GM19099 (cell line): ENCODE data around the gene C11orf65.

ENCODE experiments used
- POLR2A ChIP-seq: IDR thresholded peaks from 3 replicates; pipeline ENCODE4 v1.6.1; 2011; ENCODE audit warnings: low read depth; ENCODE audit not compliant: insufficient read length; ENCODE audit errors: extremely low read depth

The C11orf65 gene

DNA sequence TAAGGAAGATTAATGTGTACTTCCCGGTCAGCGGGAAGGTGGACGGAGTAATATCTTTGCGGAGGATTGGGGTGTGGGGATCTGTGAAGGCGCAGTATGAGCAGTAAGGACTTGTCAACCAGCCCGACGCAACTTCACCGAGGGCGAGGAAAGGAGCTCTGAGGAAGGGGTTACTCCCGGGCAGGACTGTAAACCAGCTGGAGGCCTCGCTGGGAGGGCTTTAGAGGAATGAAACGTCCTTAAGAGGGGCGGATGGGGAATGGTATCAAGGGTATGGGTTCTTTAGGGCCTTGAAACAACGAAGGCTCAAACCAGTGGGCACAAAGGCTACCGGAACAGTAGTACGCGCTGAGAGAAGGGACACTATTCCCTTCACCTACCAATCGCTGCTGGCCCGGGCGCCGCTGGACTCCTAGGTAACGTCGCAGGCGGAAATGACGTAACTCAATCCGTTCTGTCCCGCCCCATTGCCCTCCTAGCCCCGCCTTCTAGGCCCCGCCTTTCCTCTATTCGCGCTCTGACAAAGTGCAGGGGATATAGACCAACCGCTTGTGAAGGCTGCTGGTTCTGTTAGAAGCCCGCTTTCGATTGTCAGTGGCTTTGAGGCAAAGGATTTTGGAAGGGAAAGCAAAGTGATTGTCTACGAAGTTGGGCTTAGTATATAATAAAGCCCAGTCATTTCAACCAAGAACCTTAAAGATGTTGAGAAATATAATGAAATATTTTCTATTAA lies at the start of gene C11orf65:
Gene C11orf65 (minus strand): TSS at position 439 of the 733 bp plus-strand sequence. CDS start 5,970 bp downstream, outside the sequence.
- TF ChIP-seq POLR2A = peak; percentile 95

DNA sequence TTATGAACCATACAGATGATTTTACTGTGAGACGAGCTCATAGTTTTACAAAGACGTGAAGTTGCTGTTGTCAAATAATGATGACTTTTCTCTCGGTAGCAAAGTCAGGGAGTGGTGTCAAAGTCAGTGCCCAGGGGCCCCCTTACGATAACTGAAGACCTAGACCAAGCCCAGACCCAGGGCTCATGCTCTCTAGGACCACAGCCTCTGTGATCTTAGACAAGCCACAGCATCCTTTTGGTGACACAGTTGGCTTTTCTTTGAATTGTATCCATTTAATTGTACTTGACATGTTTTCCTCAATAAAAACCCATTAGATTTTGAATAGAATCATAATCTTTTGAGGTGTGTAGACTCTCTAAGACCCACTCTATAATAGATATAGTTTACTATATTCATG lies 48.8 kb upstream of the C11orf65 start:
- TF ChIP-seq POLR2A = no peak

DNA sequence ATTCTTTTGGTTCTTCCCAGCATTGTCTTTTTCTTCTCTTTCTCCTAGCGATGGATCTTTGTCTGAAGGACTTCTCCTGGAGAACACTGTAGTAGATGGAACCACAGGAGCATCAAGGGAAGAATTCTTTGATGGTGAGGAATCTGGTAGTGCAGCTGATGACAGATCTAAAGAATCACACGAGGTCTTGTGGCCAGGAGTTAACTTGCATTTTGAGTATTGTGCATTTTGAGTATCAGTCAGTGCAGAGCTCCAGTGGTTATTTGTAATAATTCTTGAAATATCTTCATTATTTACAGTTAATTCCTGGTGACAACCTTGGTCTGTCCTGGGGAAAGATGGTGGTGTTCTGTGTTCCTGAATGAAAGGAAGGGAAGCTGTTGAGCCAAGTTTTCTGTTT lies 45.4 kb upstream of the C11orf65 start:
- TF ChIP-seq POLR2A = no peak

GRCh38 chr11:108511851-108512474 lies 44.6 kb upstream of the C11orf65 start:
- TF ChIP-seq POLR2A = no peak

DNA sequence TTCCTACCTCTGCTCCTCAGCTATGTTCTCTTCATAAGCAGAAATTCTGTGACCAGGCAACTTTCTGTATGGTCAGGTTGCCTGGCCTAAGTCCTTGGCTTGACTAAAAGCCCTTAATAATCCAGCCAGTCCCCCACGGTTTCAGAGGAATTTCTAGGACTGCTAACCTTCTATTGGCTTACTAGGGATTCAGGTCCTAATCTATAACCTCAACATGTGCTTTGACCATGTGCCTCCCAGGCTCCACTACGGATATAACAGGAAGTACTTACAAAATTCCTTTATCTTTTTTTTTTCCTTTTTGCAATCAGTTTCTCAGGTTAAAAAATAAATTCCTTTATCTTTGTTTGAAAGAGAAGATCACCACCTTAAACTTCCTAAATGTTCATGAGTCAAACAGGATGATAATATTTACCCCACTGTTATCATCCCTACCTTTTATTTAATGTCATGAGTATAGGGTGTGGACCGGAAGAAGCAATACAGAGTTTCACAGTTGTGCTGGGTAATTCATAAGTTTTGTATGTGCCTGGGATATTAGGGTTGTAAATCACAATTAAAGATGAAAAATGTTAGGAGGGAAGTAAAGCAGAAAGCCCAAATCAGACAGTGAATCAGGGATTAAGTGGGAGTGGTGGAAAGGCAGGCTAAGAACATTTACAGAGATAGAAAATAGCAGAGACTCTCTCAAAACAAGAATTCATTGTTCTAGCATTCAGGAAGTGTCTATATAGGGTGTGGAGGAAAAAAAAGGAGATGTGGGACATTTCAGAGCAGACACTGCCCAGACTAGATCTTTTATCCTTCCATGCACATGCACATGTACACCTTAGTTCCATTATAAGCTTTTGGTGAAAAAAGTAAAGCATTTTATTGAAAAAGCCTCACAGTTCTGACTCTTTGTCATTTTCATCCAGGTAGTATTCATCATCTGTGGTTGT lies 41.6 kb upstream of the C11orf65 start:
- no peak for TF ChIP-seq POLR2A

DNA sequence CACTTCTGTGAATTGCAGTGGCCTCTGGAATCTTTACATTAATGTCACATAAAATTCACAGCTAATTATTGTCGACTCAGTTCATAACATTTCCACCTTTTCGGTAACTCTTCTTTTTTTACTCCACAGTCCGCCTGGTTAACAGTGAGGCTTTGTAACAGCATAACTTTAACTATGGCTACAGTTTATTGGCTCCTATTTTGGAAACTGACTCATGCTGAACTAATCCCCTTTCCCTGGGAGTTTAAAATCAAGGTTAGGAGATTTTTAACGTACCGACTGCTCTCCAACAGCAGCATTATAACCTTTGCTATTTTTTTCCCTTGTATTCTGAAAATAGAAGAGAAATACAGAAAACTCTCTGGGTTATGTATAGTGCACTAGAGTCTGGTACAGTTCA lies 34.1 kb upstream of the C11orf65 start:
- TF ChIP-seq POLR2A = no peak

DNA sequence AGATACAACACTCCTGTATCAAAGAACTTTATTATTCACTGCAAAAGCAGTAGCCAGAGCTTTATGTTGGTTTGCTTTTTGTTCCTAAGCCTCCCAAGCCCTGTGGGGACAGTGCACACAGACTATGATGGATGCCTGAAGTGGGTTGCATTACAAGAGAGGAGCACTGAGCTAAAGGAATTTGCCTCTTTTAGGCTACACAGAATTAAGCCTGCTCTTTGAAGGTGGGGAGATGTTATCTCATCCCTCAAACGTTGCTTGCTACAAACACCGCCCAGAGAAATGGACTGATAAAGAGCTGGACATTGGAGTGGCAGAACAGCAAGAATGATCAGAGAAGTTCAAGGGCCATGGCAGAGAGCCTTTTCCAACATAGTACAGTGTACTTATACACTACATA lies 33.4 kb upstream of the C11orf65 start:
- no peak for TF ChIP-seq POLR2A

DNA sequence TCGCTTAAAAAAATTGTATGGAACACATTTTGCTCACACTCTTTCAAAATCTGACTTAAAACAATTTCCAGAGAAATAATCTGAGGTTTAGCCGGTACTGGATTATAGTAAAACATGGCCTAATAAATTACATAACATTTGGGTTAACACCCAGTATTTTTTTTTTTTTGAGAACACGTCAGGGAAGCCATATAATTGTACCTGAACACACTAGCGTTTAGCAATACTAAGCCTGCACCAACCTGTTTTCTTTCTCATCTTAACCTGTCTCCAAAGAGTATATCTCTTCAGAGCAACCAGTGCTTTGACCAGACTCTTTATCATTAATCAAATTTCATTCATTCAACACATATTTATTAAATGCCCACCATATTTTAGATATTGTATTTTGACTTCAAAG lies 32.8 kb upstream of the C11orf65 start:
- TF ChIP-seq POLR2A = no peak

DNA sequence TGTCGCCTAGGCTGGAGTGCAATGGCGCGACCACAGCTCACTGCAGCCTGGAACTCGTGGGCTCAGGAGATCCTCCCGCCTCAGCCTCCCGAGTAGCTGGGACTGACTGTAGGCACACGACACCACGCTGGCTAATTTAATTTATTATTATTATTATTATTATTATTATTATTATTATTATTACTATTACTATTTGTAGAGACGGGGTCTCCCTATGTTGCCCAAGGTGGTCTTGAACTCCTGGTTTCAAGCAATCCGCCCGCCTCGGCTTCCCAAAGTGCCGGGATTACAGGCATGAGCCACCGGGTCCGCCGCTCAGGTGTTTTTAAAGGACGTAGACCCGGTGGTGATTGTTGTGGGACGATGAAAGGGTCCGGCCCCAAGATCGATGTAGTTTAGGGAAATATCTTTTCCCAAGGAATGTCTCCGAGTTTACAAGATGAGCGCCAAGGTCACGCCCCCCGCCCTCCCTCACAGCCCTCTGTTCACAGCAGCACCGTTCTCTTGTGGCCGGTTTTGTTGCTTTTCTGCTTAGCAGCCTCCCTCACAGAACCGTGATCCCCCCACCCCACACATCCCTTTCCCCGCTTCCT lies 31.6 kb upstream of the C11orf65 start:
- TF ChIP-seq POLR2A = no peak

- TF ChIP-seq POLR2A = peak; percentile 60
These were observed 30.9 kb upstream of the C11orf65 start, which contains the start of gene POGLUT3 for GRCh38 chr11:108498046-108498815. Gene POGLUT3 (minus strand): TSS chr11:108498384. CDS start chr11:108498366, 18 bp downstream.

DNA sequence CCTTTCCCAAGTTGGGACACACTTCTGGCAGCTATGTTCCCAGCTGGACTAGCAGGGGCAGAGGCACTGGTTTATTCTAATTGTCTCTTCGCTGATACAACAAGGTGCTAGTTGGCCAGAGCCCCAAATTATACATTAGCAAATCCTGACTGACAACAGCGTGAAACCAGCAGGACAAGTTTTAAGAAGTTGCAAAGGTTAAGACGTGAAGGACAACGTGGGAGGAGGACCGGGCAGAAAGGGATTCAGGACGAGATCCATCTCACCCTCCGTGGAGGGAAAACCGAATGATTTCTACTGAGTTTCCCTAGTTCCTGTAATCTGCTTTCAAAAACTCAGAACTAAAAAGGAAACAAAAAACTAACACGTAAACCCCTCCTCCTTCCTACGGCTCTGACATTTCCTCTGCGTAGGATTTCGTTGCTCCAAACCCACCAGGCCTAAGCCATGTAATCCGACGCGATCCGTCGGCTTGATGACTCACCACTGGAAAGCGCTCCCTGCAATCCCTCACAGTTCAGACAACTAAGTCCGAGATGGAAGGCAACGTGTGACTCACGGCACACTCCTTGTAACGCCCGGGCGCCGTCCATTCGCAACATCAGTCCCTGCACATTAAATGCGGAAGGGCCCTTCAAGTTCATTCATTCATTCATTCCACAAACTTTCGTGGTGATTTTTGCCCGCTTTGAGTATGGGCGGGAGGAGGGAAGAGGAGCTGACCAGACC lies 30.2 kb upstream of the C11orf65 start:
- TF ChIP-seq POLR2A = peak; percentile 62

- TF ChIP-seq POLR2A = no peak
These were observed 29.4 kb upstream of the C11orf65 start for GRCh38 chr11:108496643-108497256.

DNA sequence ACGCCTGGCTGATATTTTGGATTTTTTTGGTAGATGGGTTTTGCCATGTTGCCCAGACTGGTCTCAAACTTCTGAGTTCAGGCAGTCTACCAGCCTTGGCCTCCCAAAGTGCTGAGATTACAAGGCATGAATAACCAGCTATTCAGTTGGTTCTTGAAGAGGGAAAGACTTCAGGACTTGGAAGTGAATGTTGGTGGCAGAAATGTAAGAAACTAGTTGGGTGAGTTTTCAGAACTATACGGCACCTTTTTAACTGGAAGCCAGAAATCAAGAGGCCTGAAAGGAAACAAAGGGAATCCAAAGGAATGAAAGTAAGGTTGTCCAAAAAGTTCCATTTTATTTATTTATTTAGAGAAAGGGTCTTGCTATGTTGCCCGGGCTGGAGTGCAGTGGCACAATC lies 28.0 kb upstream of the C11orf65 start:
- TF ChIP-seq POLR2A = no peak

- TF ChIP-seq POLR2A = no peak
These were observed 26.9 kb upstream of the C11orf65 start for GRCh38 chr11:108494182-108494581.

DNA sequence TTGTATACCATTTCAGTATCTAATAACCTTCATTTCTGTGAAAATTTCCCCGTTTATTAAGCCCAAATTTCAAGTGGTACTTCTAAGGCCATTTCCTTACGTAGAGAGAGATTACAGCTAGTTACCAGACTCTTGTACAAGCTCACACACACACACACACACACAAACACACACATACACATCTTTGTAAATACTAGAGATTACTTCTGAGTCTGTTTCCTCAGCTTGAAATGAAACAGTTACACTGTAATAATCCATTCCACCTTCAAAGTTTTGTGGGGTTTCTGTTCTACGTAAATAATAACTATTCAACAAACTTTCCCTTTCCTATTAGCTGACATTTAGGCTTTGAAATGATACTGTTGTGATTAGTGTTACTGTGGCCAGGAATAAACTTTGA lies 24.6 kb upstream of the C11orf65 start:
- no peak for TF ChIP-seq POLR2A
